HFFc6 (cell line): ENCODE data around the gene MDFI. TPM values are rescaled to one million over a fixed set of nuclear protein-coding genes. Genes with fewer than 3 reads are reported as not detected.

ENCODE experiments used
- DNase-seq: peaks from one replicate; pipeline ENCODE4 v3.0.0-alpha.2; 2018
- H3K27ac Mint-ChIP-seq: 2 replicates; pipeline ENCODE4 v1.8.0; 2020; ENCODE audit warnings: mild to moderate bottlenecking, mixed read lengths
- H3K27me3 Mint-ChIP-seq: 2 replicates; pipeline ENCODE4 v1.8.0; 2021; ENCODE audit warnings: mild to moderate bottlenecking, moderate library complexity, mixed read lengths; ENCODE audit not compliant: insufficient read depth
- H3K36me3 Mint-ChIP-seq: 2 replicates; pipeline ENCODE4 v1.8.0; 2021; ENCODE audit warnings: low read depth, mixed read lengths
- H3K4me1 Mint-ChIP-seq: 2 replicates; pipeline ENCODE4 v1.8.0; 2020; ENCODE audit warnings: low read depth, mixed read lengths
- H3K4me3 Mint-ChIP-seq: 2 replicates; pipeline ENCODE4 v1.8.0; 2020; ENCODE audit warnings: mild to moderate bottlenecking, moderate library complexity, mixed read lengths
- H3K9me3 Mint-ChIP-seq: 2 replicates; pipeline ENCODE4 v1.8.0; 2020; ENCODE audit warnings: mild to moderate bottlenecking, mixed read lengths
- CTCF ChIP-seq: fragments of 200-600 bp; sonication (generic); IDR thresholded peaks from 2 replicates; pipeline ENCODE4 v1.5.0; 2021; ENCODE audit warnings: antibody characterized with exemption, mild to moderate bottlenecking
- total RNA-seq, 6 experiments: library from RNA; stranded (reverse); fragmentation: NEBNext Ultra II Directional; extraction: Animal tissue kit (Norgen Biotek cat#: 25700); gene quantifications; 2 replicates in 1 of 6; 3 replicates in 5 of 6; pipeline ENCODE4 v1.2.3, GENCODE V29; 2021

MDFI gene
- total RNA-seq, 6 experiments from 2014 or later = 0.38 to 0.96 TPM; not detected in 4

- DNase-seq = no peak
- Mint-ChIP-seq H3K27ac (no peak overlapping the region), H3K9me3 (no peaks in the 10 kb centered on the region), H3K4me1 (no peaks in the 10 kb centered on the region), H3K4me3 (no peak overlapping the region), H3K27me3 (peaks cover 49% of the 10 kb centered on the region), H3K36me3 (no peaks in the 10 kb centered on the region)
- TF ChIP-seq CTCF = no peak
Measured at GRCh38 chr6:41642960-41643898, 5.0 kb downstream of the MDFI start.

GRCh38 chr6:41643899-41644269 is 5.6 kb downstream of the MDFI start:
- H3K27me3 Mint-ChIP-seq = peaks cover 47% of the 10 kb centered on the region
- no peak overlapping the region for H3K4me3 Mint-ChIP-seq
- no peak for TF ChIP-seq CTCF
- no peaks in the 10 kb centered on the region for H3K9me3 Mint-ChIP-seq
- H3K36me3 Mint-ChIP-seq = no peaks in the 10 kb centered on the region
- no peaks in the 10 kb centered on the region for H3K4me1 Mint-ChIP-seq
- no peak overlapping the region for H3K27ac Mint-ChIP-seq
- no peak for DNase-seq

- no peak for TF ChIP-seq CTCF
- Mint-ChIP-seq H3K36me3 (no peaks in the 10 kb centered on the region), H3K4me1 (no peaks in the 10 kb centered on the region), H3K4me3 (no peak overlapping the region), H3K9me3 (no peaks in the 10 kb centered on the region), H3K27me3 (peaks cover 42% of the 10 kb centered on the region), H3K27ac (no peak overlapping the region)
- DNase-seq = no peak
Measured at GRCh38 chr6:41644297-41644879, 6.1 kb downstream of the MDFI start.

- TF ChIP-seq CTCF = no peak
- Mint-ChIP-seq H3K4me3 (no peak overlapping the region), H3K27me3 (peaks cover 35% of the 10 kb centered on the region), H3K36me3 (no peaks in the 10 kb centered on the region), H3K4me1 (no peaks in the 10 kb centered on the region), H3K9me3 (no peaks in the 10 kb centered on the region), H3K27ac (no peak overlapping the region)
- DNase-seq = no peak
Measured at GRCh38 chr6:41645007-41645618, 6.8 kb downstream of the MDFI start.

GRCh38 chr6:41646026-41646795 is 7.9 kb downstream of the MDFI start:
- TF ChIP-seq CTCF = no peak
- Mint-ChIP-seq H3K4me1 (no peaks in the 10 kb centered on the region), H3K4me3 (no peak overlapping the region), H3K36me3 (no peaks in the 10 kb centered on the region), H3K27ac (no peak overlapping the region), H3K27me3 (peaks cover 29% of the 10 kb centered on the region), H3K9me3 (no peaks in the 10 kb centered on the region)
- DNase-seq = no peak
